HG02798 (cell line): ENCODE measurements around the gene DNAAF8.
A peak's percentile ranks its signal among the peaks of the same experiment; 100 is the strongest.

Experiments
- ATAC-seq: cut with Tn5 transposase; IDR thresholded peaks from one replicate; pipeline ENCODE4 v1.9.1; 2021; ENCODE audit warnings: mild to moderate bottlenecking; ENCODE audit not compliant: unreplicated experiment, poor library complexity

DNAAF8 gene

DNA sequence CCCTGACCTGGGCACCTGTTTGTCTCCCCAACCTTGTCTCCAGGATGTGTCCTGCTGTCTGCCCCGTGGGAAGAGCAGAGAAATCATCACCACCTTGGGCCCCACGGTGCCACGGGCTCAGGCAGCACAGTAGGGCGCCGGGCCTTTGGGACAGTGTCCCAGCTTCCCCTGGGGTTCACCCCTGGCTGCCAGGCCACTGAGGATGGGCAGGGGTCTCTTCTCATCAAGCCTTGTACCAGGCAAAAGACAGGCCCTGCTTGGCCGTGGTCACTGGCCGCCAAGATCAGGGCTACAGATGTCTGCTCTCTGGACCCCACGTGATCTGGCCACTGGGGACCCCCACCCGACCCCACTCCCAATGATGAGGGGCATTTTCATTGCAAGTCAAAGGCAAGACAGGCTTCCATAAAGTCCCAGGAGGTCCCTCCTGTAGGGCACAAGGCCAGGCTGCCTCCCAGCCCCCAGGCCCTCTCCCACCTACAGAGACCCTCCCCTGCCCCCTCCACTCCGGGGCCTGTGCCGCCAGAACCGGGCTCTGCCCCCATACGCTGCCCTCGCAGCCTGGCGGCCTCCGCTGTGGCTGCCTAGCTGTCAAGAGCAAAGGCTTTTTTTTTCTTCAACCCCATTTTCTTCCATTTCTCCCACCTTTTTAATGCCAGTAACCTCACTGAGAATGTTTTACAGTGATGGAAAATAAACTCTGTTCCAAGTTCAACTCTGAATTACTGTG is 14.5 kb downstream of the DNAAF8 start:
- no peak for ATAC-seq

DNA sequence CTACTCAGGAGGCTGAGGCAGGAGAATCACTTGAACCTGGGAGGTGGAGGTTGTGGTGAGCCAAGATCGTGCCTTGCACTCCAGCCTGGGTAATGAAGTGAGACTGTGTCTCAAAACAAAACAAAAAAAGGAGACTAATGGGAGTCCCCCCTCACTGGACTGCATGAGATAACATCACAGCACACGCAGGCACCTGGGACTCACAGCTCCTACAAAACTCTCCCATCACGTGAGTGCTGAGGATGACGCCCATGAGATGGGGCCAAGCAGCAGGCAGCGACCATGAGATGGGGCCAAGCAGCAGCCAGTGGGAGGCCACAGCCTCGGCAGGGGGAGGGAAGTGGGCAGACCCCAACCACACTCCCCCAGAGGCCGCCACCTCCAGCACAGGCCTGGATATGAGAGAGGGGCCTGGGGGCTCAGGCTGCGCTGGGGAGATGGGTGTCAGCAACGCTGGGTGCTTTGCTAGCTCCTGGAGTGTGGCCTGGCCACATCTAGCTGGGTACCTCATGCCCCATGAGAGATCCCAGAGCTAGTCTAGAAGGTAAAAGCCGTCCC is 15.4 kb downstream of the DNAAF8 start:
- no peak for ATAC-seq

DNA sequence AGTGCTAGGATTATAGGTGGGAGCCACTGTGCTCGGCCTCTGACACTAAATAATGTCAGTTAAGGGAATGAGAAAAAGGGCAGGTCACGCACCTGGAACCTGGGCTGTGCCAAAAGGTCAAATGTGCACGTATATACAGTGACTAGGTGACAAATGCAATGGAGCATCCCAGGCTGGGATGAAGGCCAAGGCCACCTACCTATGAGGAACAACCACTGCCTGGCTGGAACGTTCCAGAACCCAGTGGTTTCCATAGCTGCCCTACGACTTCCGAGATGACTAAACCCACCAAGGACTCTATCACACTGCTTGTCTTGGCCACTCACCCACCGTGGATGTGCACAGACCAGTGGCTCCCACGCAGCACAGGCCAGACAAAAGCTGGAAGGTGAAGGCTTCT is 16.6 kb downstream of the DNAAF8 start:
- ATAC-seq, result no peak

GRCh38 chr16:4752351-4753100 is 18.2 kb downstream of the DNAAF8 start:
- no peak for ATAC-seq

GRCh38 chr16:4753227-4753626 is 18.9 kb downstream of the DNAAF8 start:
- ATAC-seq, result no peak

- ATAC-seq, result no peak
These were observed 20.5 kb downstream of the DNAAF8 start for GRCh38 chr16:4754865-4755264.

DNA sequence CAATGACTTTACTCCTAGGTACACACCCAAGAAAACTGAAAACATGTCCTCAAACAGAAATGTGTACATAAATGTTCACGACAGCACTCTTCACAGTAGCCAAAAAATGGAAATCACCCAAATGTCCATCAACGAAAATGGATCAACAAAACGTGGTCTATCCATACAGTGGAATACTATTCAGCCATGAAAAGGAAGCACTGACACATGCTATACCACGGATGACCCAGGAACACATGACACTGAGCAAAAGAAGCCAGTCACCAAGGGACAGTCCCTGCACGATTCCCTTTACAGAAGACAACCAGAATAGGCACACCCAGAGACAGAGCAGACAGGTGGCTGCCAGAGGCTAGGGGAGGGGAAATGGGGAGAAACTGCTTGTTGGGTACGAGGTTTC is 21.4 kb downstream of the DNAAF8 start:
- ATAC-seq, result no peak

- ATAC-seq, result no peak
These were observed 26.0 kb downstream of the DNAAF8 start for GRCh38 chr16:4760221-4760910.

DNA sequence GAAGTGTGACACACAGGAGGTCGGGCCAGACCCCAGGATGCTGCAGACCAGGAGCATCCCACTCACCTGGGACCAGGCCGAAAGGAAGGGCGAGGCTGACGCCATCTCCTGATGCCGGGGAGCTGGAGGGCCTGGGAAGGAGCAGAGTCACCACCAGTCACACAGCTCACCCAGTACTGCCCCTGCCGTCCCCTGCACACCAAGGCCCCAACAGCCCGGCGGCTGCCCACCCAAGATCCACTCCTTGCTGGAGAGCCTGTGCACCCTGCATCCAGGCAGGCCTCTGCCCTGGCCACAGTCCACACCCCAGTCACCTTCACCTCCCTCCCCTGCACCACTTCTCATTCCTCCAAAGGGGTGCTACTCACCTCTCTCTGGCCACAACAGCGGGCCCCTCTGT is 27.9 kb downstream of the DNAAF8 start:
- no peak for ATAC-seq

GRCh38 chr16:4763791-4764190 is 29.5 kb downstream of the DNAAF8 start:
- no peak for ATAC-seq

GRCh38 chr16:4765511-4766474 is 31.5 kb downstream of the DNAAF8 start:
- no peak for ATAC-seq

DNA sequence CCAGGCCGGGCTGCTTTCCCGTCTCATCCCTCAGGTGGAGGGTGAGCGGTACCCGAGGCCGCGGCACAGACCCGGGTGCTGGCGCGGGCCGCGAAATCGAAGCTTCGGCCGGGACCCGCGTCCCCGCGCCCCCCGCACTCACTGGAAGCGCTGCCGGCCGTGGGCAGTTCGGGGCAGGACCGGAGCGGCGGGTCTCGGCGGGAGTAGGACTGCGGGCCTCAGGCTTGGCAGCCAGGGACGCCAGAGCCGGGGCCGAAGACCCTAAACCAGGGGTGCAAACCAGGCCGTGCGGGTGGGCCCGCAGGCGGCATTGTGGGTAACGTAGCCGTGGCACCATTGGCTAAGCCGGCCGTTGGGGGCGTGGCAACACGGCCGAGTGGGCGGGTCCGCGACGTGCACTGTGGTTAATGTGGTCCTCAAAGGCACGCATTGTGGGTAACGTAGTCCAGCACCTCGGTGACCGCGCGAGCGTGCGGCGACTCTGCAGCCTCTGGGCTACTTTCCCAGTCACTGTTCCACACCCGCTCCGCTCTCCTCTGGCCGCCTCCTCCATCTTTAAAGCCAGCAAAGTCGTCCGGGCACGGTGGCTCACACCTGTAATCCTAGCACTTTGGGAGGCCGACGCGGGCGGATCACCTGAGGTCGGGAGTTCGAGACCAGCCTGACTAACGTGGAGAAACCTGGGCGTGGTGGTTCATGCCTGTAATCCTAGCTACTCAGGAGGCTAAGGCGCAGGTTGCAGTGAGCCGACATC is 32.7 kb downstream of the DNAAF8 start, which contains the start of gene ZNF500:
ZNF500 (minus strand) TSS at position 288 of the 754 bp plus-strand sequence. CDS start 1,184 bp downstream, outside the sequence.
- peak; percentile 89 for ATAC-seq

GRCh38 chr16:4767872-4768548 is 33.7 kb downstream of the DNAAF8 start:
- no peak for ATAC-seq

DNA sequence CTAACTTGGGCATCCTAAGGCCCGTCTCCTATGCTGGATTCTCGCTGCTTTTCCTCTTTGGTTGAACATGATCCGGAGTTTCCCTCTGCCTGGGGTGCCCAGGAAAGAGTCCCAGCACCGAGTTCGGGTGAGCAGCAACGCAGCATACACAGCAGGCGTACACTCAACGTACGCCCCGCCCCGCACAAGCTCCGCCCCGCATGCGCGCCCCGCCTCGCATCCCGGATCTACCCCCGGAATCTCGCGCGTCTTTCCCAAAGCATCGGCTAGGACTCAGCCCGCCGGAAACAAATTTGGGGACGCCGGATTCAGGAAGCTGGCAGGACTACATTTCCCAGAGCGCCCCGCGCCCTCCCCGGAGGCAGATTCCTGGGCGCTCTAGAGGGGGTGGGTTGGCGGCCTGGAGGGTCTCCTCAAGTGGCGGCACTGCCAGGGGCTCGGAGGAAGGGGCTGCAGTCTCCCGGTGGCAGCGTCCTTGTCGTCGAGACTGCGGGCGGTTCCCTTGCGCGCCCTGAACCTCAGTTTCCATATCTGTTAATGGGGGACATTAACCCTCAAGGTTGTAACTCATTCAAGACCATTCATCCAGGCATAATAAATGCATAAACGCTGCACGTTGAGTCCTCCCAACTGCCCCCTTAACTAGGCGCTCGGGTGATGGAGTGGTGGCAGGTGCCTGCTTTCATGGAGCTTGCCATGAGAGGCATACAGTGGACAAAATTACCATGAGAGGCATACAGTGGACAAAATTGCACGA is 34.4 kb downstream of the DNAAF8 start:
- peak; percentile 65 for ATAC-seq

DNA sequence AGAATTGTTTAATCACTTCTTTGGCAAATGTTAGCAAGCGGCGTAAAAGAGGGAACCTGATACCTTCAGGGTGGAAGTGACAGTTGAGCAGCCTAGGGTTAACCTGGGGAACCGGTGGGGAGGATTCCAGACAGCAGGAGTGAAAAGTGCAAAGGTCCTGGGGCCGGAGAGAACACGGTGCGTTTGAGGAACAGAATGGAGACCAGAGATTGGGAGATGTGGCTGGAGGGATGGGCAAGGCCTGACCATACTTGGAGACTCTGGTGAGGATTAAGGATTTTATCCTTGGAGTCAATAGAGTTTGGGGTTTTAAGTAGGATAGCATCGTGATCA is 34.9 kb downstream of the DNAAF8 start:
- ATAC-seq, result no peak

GRCh38 chr16:4771646-4772045 is 37.3 kb downstream of the DNAAF8 start:
- ATAC-seq, result no peak

- ATAC-seq, result no peak
These were observed 38.0 kb downstream of the DNAAF8 start for GRCh38 chr16:4772351-4772750.

GRCh38 chr16:4775005-4775404 is 40.7 kb downstream of the DNAAF8 start:
- ATAC-seq, result no peak
